ENCODE results near the gene TOX3. TPM values are rescaled to one million over a fixed set of nuclear protein-coding genes. Genes with fewer than 3 reads are reported as not detected.

Gene TOX3
- total RNA-seq, 1 experiment from 2014 or later = not detected

DNA sequence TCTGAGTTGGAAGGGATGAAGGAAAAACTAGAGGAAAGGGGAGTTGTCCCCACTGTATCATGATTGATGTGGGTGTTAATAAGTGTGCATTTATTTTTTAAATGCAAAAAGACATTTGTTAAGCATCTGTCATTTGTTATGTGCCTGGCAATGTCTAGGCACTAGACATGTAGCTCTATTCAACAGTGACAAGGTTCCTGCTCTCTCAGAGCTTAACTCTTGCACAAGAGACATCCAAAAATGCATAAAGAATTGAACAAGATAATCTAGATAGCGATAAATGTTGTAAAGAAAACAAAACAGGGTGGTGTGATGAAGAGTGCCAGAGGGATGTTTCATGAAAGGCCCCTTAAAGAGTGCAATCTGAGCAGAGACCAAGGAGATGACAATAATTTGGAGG lies 148.9 kb downstream of the TOX3 start:
- DNase-seq (ENCODE audit: low read depth, low spot score) = no peak
- in situ Hi-C loops (cut with HindIII; ENCODE audit: low pct_unique_long_range_greater_than_20kb, low sequenced_read_pairs) = no loop called here

GRCh38 chr16:52393448-52393847 lies 153.5 kb downstream of the TOX3 start:
- DNase-seq (ENCODE audit: low read depth, low spot score) = no peak
- in situ Hi-C loops (cut with HindIII; ENCODE audit: low pct_unique_long_range_greater_than_20kb, low sequenced_read_pairs) = no loop called here

- no peak for DNase-seq (ENCODE audit: low read depth, low spot score)
- in situ Hi-C loops (cut with HindIII; ENCODE audit: low pct_unique_long_range_greater_than_20kb, low sequenced_read_pairs) = no loop called here
Measured at GRCh38 chr16:52389045-52389444, 157.9 kb downstream of the TOX3 start.
